Astrocyte of the spinal cord (primary cell): ENCODE measurements around the gene C4BPB.

ENCODE experiments used
- DNase-seq: peaks from one replicate; pipeline ENCODE4 v3.0.0; 2011; ENCODE audit warnings: low read depth, low spot score
- H3K4me3 ChIP-seq: 2 replicates; pipeline ENCODE4 v1.5.1; 2011; ENCODE audit warnings: low read depth, mild to moderate bottlenecking, low read length, moderate library complexity
- CTCF ChIP-seq: IDR thresholded peaks from 2 replicates; pipeline ENCODE4 v1.5.1; 2012; ENCODE audit warnings: low read depth, mild to moderate bottlenecking, low read length, inconsistent platforms
- in situ Hi-C: cut with HindIII; loops from 2 replicates; pipeline ENCODE4 v1.10.0; 2017; ENCODE audit warnings: low sequenced_read_pairs

The C4BPB gene

GRCh38 chr1:207145401-207146058 lies 56.9 kb downstream of the C4BPB start:
- no peak overlapping the region for H3K4me3 ChIP-seq
- TF ChIP-seq CTCF, result no peak
- in situ Hi-C loops, result no loop called here
- no peak for DNase-seq
